Spleen (tissue), 11 donors: ENCODE results near the gene TAGAP. TPM values are rescaled to one million over a fixed set of nuclear protein-coding genes. Genes with fewer than 3 reads are reported as not detected.
A peak's percentile ranks its signal among the peaks of the same experiment; 100 is the strongest.

Experiments used
- DNase-seq: peaks from one replicate; pipeline ENCODE4 v3.0.0-alpha.2; 2020
- H3K27ac ChIP-seq, 8 donors: fragments of 200-600 bp; sonication (generic) in 7 of 8; 1 replicate in 4 of 8; 2 replicates in 4 of 8; pipeline versions ENCODE4 v1.5.0 to v1.8.0; 2016 to 2021; ENCODE audit warnings: inconsistent platforms in 4 of 8, mild to moderate bottlenecking in 4 of 8, moderate library complexity in 1 of 8
- H3K27me3 ChIP-seq, 7 donors: fragments of 200-600 bp; sonication (generic) in 6 of 7; replicated peaks in 1 of 7; 1 replicate in 4 of 7; 2 replicates in 3 of 7; pipeline versions ENCODE4 v1.5.0 to v1.8.0; 2016 to 2021; ENCODE audit warnings: inconsistent platforms in 3 of 7, mild to moderate bottlenecking in 1 of 7
- H3K36me3 ChIP-seq, 6 donors: fragments of 200-600 bp; sonication (generic) in 5 of 6; 1 replicate in 4 of 6; 2 replicates in 2 of 6; pipeline versions ENCODE4 v1.5.0 to v1.8.0; 2016 to 2021; ENCODE audit warnings: inconsistent platforms in 2 of 6
- H3K4me1 ChIP-seq, 6 donors: fragments of 200-600 bp; sonication (generic) in 5 of 6; 1 replicate in 3 of 6; 2 replicates in 3 of 6; pipeline versions ENCODE4 v1.5.0 to v1.8.0; 2016 to 2021; ENCODE audit warnings: inconsistent platforms in 3 of 6
- H3K4me3 ChIP-seq, 8 donors: fragments of 200-600 bp; sonication (generic) in 7 of 8; 1 replicate in 4 of 8; 2 replicates in 4 of 8; pipeline versions ENCODE4 v1.5.0 to v1.8.0; 2016 to 2021; ENCODE audit warnings: inconsistent platforms in 4 of 8, mild to moderate bottlenecking in 4 of 8, moderate library complexity in 2 of 8
- H3K9me3 ChIP-seq, 8 donors: fragments of 200-600 bp; sonication (generic) in 7 of 8; 1 replicate in 4 of 8; 2 replicates in 4 of 8; pipeline versions ENCODE4 v1.5.0 to v1.8.0; 2016 to 2021; ENCODE audit warnings: inconsistent platforms in 4 of 8
- CTCF ChIP-seq, 11 experiments: fragments of 200-600 bp in 7 of 11; fragments of 450-650 bp in 4 of 11; sonication (generic) in 4 of 11; IDR thresholded peaks in 8 of 11; conservative IDR thresholded peaks in 3 of 11; 1 replicate in 7 of 11; 2 replicates in 4 of 11; pipeline versions ENCODE4 v1.4.0 to v1.8.0; 2016 to 2021; ENCODE audit warnings: antibody characterized with exemption in 11 of 11, inconsistent platforms in 4 of 11, mild to moderate bottlenecking in 1 of 11
- POLR2A ChIP-seq, 3 donors: fragments of 450-650 bp; IDR thresholded peaks; one replicate each; pipeline ENCODE4 v1.5.1; 2017; ENCODE audit warnings: antibody characterized with exemption in 3 of 3, mild to moderate bottlenecking in 1 of 3
- POLR2AphosphoS5 ChIP-seq, 3 donors: sonication (generic); formaldehyde crosslinking; IDR thresholded peaks; one replicate each; pipeline ENCODE4 v1.5.1; 2017; ENCODE audit warnings: antibody characterized with exemption in 3 of 3
- WGBS, 5 donors: extraction: QIAGEN DNeasy Blood & Tissue Kit in 3 of 5; methylation state at CpG; one replicate each; pipeline versions ENCODE4 v1.1.5 to v1.1.7; 2013 to 2018; 5-methylcytosine and 5-hydroxymethylcytosine counted together
- intact Hi-C: fragments of 100-400 bp; cut with DNase I; formaldehyde crosslinking; loops from one replicate; pipeline ENCODE4 v1.15.0; 2023; ENCODE audit warnings: low total_unique reads
- polyA plus RNA-seq, 3 donors: library from polyadenylated mRNA; stranded (reverse); fragments of 200-250 nt; gene quantifications; one replicate each; pipeline ENCODE4 v1.2.1, GENCODE V29; 2013
- total RNA-seq, 7 donors: library from RNA; depleted of rRNA in 3 of 7; stranded (reverse); fragments of >200 nt in 3 of 7; fragmentation: NEBNext Ultra II Directional in 4 of 7; extraction: Animal tissue kit (Norgen Biotek cat#: 25700) in 4 of 7; gene quantifications; one replicate each; pipeline versions ENCODE4 v1.1.0 to v1.2.1, GENCODE V29; 2016 to 2021
- donor health status: healthy with polysubstance abuse.
- donor health status: DM: no; HTN: no; CAD: no; lungs with moderate emphysema.
- donor health status: DM: no; HTN: no; CAD: no.
- donor health status: Bipolar disorder and iron deficiency.
- donor health status: healthy.
- donor health status: DM: no; HTN: no; CAD: no.
- donor health status: DM: yes; HTN: yes; CAD: no.

Gene TAGAP
- total and polyA plus RNA-seq, 10 donors: 13.6 to 63.9 (median 44.2) TPM

- Histone ChIP-seq H3K4me1 (peaks cover 22 to 62% (median 45%) of the 10 kb centered on the region in 6 donors), H3K27me3 (peaks cover 0 to 5% (median 0%) of the 10 kb centered on the region in 7 donors), H3K4me3 (peak overlapping the region in 1 of 8 donors; percentile 5), H3K9me3 (no peaks in the 10 kb centered on the region), H3K27ac (peak overlapping the region in 3 of 8 donors; percentile 49 to 87 (median 58)), H3K36me3 (no peaks in the 10 kb centered on the region)
- no peak for DNase-seq
- WGBS, 5 donors: 52 to 72% (median 54%) methylated on average over 12 of the region's 12 CpGs
- intact Hi-C loops: no loop called here
- TF ChIP-seq CTCF (IDR thresholded peaks at IDR 0.05 in 8 of 11, conservative IDR thresholded peaks at IDR 0.05 in 3 of 11) (no peak), POLR2A (IDR thresholded peaks at IDR 0.05) (no peak), POLR2AphosphoS5 (IDR thresholded peaks at IDR 0.05) (no peak)
Measured at GRCh38 chr6:159053781-159054398, 9.1 kb upstream of the TAGAP start.

GRCh38 chr6:159052720-159053119 lies 7.9 kb upstream of the TAGAP start:
- TF ChIP-seq POLR2A (IDR thresholded peaks at IDR 0.05) (no peak), POLR2AphosphoS5 (IDR thresholded peaks at IDR 0.05) (no peak), CTCF (IDR thresholded peaks at IDR 0.05 in 8 of 11, conservative IDR thresholded peaks at IDR 0.05 in 3 of 11) (no peak)
- 37 to 62% (median 43%) methylated on average over 3 of the region's 3 CpGs for WGBS, 5 donors
- peaks cover 0 to 5% (median 0%) of the 10 kb centered on the region in 7 donors for H3K27me3 ChIP-seq
- peaks cover 22 to 63% (median 45%) of the 10 kb centered on the region in 6 donors for H3K4me1 ChIP-seq
- H3K4me3 ChIP-seq: no peak overlapping the region
- no peak for DNase-seq
- peak overlapping the region in 2 of 8 donors; percentile 2 to 35 for H3K27ac ChIP-seq
- no peaks in the 10 kb centered on the region for H3K36me3 ChIP-seq
- intact Hi-C loops: no loop called here
- H3K9me3 ChIP-seq: no peaks in the 10 kb centered on the region

DNA sequence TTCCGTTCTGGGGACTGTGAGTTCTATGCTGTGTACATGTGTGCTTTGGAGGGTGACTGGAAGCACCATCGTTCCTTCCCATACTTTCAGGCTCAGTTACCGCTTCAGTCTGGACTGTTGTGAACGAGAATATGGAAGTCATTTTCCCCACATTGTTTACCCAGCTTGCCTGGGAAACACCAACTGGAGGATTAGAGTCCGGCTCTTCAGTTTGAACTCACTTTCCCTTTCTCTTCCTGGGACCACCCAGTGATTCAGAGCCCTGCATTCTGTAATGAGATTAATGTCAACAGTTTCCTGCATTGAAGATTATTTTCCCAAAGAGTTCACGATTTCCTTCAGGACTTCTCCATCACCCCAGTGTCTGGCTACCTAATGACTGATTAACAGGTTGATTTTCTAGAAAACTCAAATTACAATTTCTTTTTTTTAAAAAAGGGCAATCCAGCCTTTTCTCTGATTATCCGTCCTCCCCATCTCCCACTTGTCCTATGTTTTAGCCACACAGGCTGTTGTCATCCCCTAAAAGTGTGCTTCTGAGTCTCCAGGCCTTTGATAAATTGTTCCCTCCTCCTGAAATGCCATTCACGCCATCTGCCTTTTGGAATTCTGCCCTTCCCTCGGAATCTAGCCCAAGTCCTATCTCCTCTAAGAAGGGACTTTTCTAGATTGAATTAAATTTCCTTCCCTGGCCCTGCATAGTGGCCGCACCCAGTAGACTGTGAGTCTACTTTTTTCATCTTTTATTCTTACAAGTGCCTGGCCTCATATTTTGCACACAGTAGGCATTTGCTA lies 3.3 kb upstream of the TAGAP start:
- intact Hi-C loops: no loop called here
- Histone ChIP-seq H3K4me3 (no peak overlapping the region), H3K36me3 (peaks cover 0 to 6% (median 1%) of the 10 kb centered on the region in 6 donors), H3K27ac (no peak overlapping the region), H3K4me1 (peaks cover 3 to 52% (median 20%) of the 10 kb centered on the region in 6 donors), H3K27me3 (no peaks in the 10 kb centered on the region), H3K9me3 (no peaks in the 10 kb centered on the region)
- TF ChIP-seq POLR2AphosphoS5 (IDR thresholded peaks at IDR 0.05) (no peak), CTCF (IDR thresholded peaks at IDR 0.05 in 8 of 11, conservative IDR thresholded peaks at IDR 0.05 in 3 of 11) (no peak), POLR2A (IDR thresholded peaks at IDR 0.05) (no peak)
- 65 to 82% (median 73%) methylated on average over 10 of the region's 10 CpGs for WGBS, 5 donors
- DNase-seq: no peak

- Histone ChIP-seq H3K9me3 (no peaks in the 10 kb centered on the region), H3K4me1 (peaks cover 21 to 60% (median 33%) of the 10 kb centered on the region in 6 donors), H3K27ac (peak overlapping the region in 6 of 8 donors; percentile 75 to 94 (median 92)), H3K36me3 (peaks cover 0 to 23% (median 14%) of the 10 kb centered on the region in 6 donors), H3K4me3 (peak overlapping the region in 1 of 8 donors; percentile 79), H3K27me3 (no peaks in the 10 kb centered on the region)
- intact Hi-C loops: no loop called here
- no peak for DNase-seq
- WGBS, 5 donors: 70 to 85% (median 74%) methylated on average over 7 of the region's 7 CpGs
- TF ChIP-seq CTCF (IDR thresholded peaks at IDR 0.05 in 8 of 11, conservative IDR thresholded peaks at IDR 0.05 in 3 of 11) (no peak), POLR2A (IDR thresholded peaks at IDR 0.05) (no peak), POLR2AphosphoS5 (IDR thresholded peaks at IDR 0.05) (no peak)
Measured at GRCh38 chr6:159045801-159046200, 1.0 kb upstream of the TAGAP start.
